ENCODE measurements around the gene GAK. TPM values are rescaled to one million over a fixed set of nuclear protein-coding genes. Genes with fewer than 3 reads are reported as not detected.

The GAK gene
- total RNA-seq, 2 donors from 2014 or later, result 38.1 to 43.2 TPM

DNA sequence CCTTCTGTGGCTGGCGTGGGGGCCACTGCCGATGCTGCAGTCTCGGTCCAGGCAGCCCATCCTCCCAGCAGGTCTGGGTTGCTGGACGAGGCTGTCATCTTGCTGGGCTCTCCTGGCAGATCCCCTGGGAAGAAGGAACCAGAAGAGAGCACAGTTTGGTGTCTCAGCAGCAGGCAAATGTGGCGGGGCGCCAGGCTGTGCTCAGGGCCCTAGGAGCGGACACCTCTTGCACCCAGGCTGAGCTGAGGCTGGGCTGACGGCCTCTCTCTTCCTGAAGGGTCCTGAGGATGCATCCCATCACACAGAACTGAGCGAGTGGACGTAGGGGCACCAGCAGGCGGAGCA lies 67.0 kb downstream of the GAK start:
- ATAC-seq (no peak), DNase-seq (no peak)
- intact Hi-C loops (cut with DNase I), result no loop called here

DNA sequence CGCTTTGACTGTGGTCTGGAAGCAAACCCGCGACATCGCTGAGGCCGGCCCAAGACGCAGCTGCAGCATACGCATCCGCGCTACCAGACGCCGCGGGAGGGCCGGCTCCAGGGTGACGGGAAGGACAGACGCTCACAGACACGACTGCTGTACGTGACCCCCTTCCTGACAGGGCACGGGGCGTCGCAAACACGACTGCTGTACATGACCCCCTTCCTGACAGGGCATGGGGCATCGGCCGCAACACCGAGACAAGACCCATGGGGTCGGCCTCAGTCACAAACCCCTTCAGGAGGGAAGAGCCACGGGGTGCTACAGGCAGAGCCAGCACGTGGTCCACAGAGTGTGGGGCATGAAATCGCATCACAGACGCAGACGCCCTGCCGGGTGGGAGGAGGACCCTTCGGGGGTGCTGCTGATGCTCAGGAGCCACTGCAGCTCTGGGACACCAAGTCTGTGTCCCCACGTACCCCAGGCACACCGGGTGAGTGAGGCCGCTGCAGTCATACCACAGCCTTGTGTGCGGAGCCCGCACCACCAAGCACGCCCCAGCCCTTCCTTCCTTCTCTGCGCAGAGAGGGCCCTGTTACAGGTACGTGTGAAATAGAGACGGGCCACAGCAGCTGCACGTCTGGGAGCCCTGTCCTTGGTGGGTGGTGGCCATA lies 67.5 kb downstream of the GAK start:
- intact Hi-C loops (cut with DNase I), result no loop called here
- ATAC-seq (no peak), DNase-seq (no peak)

DNA sequence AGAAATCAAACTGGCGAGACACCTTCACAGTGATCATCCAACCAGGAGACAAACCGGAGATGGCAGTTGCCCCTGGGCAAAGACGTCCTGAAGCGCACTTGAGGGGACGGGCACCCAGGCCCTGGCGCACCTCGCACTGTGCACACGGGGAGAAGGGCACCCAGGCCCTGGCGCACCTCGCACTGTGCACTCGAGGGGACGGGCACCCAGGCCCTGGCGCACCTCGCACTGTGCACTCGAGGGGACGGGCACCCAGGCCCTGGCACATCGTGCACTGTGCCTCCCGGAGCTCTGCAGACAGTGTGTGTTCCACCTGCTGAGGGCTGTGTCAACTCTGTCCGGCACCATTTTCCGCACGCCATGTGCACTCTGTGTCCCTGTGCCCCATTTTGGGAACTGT lies 71.6 kb downstream of the GAK start:
- intact Hi-C loops (cut with DNase I), result no loop called here
- DNase-seq, result peak; percentile 7

DNA sequence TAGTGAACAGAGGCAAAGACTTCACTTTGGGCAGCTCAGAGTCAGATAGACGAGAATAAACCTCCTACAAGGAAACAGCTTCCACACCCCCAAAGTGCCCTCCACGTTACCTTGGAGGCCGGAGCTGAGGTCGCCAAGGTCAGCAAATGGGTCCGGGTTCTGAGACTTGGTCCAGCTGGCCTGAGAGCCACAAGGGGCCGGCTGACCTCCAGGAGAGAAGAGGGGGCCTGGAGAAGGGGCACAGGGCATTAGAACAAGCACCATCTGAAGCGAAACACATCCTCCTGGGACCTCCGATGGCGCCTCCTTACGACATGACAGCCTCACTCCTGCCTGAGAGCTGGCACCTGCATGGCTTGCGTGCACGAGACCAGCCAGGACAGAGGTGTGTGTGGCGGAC lies 72.6 kb downstream of the GAK start:
- DNase-seq (peak; percentile 2), ATAC-seq (no peak)
- intact Hi-C loops (cut with DNase I), result no loop called here

More for the DNA sequence above, 71.6 kb downstream of the GAK start:
- no peak for ATAC-seq

DNA sequence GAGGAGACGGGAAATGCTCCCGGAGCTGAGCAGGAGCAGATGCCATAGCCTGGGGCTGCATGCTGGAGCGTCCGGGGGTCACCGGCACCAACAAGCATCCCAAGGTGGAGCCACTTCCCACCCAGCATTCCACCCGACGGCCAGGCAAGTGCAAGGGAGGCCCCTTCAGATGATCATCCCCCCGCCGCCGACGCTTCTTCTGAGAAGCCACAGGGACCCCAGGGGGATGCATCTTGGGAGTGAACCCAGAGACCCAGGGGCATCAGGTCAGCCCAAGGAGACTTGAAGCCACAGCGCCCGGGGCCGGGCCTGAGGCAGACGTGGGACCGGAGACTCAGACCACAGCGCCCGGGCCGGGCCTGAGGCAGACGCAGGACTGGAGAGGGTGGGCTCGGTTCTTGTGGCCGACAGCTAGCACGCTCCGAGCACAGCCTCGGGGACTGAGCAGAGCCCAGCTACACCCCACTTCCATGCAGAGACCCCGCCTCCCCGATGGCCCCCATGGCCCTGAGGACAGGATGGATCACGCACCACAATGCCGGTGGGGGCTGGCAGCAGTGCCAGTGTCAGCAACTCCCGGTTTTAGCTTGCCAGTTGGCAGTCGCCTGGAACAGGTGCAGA lies 73.2 kb downstream of the GAK start:
- DNase-seq (no peak), ATAC-seq (no peak)
- intact Hi-C loops (cut with DNase I), result no loop called here

DNA sequence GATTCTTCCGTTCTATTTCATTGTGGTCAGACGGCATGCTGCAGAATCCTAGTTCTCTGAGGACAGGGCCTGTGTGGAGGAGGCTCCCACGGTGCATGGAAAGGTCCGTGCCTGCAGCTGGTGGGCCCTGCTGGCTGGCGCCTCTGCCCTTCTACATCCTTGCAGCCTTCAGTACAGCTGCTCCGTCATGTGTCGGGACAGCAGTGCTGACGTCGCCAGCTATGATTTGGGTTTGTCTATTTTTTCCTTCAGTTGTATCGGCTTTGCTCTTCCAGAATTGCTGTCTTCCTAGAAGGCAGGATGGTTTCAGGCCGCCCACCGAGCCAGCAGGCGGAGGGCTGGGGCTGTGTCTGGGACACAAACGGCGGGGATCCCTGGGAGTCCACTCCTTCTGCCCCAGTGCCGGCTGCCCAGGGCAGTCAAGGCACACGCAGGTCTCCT lies 74.1 kb downstream of the GAK start:
- no peak for ATAC-seq
- intact Hi-C loops (cut with DNase I), result no loop called here
- no peak for DNase-seq

DNA sequence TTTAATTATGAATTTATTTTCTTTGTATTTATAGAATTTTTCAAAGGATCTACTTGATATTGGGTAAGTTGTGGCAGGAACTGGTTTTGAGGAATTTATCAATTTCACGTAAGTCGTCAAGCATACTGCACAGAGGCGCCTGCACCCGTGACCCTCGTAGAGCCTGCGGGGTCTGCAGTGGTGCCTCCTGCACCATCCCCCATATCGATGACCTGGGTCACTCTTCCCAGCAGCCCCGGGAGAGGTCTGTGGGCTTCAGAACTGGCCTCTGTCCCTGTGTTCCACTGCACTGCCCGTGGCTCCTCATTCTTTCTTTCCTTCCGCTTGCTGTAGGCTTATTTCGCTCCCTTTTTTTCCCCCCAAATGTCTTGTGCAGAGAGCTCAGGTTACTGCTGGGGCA lies 74.7 kb downstream of the GAK start:
- ATAC-seq (no peak), DNase-seq (peak; percentile 5)
- intact Hi-C loops (cut with DNase I), result no loop called here

DNA sequence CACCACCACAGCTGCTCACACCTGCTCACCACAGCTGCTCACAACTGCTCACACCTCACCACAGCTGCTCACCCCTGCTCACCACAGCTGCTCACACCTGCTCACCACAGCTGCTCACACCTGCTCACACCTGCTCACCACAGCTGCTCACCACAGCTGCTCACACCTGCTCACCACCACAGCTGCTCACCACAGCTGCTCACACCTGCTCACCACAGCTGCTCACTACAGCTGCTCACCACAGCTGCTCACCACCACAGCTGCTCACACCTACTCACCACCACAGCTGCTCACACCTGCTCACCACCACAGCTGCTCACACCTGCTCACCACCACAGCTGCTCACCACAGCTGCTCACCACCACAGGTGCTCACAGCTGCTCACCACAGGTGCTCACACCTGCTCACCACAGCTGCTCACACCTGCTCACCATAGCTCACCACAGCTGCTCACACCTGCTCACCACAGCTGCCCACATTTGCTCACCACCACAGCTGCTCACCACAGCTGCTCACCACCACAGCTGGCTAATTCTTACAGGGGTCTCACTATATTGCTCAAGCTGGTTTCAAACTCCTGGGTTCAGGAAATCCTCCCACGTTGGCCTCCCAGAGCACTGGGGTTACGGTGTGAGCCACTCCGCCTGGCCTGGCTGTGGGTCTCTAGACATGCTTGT lies 75.8 kb downstream of the GAK start:
- ATAC-seq (no peak), DNase-seq (peak; percentile 6)
- intact Hi-C loops (cut with DNase I), result no loop called here

DNA sequence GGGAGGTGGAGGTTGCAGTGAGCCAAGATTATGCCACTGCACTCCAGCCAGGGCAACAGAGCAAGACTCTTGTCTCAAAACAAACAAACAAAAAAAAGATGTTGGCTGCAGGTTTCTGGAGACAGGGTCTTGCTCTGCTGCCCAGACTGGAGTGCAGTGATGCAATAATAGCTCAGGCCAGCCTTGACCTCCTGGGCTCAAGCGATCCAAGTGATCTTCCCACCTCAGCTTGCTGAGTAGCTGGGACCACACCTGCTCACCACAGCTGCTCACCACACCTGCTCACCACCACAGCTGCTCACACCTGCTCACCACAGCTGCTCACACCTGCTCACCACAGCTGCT lies 76.3 kb downstream of the GAK start:
- DNase-seq, result no peak
- intact Hi-C loops (cut with DNase I), result no loop called here
- no peak for ATAC-seq

DNA sequence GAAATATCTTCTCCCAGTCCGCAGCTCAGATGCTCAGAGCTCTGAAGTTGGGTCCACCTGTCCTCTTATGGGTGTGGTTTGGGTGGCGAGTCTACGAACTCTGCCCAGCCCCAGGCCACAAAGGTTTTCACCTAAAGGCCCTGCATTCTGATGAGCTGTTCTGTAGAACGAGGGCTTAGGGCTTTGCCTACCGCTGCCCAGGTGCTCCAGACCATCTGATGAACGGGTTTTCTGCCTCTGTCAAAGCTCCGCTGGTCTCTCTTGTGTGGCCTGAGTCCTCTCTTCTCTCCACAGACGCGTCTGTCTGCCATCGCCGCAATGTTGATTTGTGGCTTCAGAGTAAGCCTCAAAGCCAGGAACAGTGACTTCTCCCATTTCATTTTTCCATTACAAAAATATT lies 77.8 kb downstream of the GAK start:
- no peak for DNase-seq
- intact Hi-C loops (cut with DNase I), result no loop called here
- ATAC-seq, result no peak

DNA sequence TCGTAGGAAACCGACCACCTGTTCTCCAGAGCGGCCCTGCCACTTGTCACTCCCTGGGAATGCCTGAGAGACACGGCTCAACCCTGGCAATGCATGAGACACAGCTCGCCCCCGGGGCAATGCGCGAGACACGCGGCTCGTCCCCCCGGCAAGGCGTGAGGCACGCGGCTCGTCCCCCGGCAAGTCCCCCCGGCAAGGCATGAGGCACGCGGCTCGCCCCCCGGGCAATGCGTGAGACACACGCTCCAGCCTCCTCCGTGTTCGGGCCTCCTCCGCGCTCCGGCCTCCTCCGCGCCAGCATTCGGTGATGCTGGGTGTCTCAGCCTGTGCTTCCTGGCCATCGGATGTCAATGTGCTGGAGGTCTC lies 78.7 kb downstream of the GAK start:
- peak; percentile 11 for DNase-seq
- intact Hi-C loops (cut with DNase I), result no loop called here
- no peak for ATAC-seq

DNA sequence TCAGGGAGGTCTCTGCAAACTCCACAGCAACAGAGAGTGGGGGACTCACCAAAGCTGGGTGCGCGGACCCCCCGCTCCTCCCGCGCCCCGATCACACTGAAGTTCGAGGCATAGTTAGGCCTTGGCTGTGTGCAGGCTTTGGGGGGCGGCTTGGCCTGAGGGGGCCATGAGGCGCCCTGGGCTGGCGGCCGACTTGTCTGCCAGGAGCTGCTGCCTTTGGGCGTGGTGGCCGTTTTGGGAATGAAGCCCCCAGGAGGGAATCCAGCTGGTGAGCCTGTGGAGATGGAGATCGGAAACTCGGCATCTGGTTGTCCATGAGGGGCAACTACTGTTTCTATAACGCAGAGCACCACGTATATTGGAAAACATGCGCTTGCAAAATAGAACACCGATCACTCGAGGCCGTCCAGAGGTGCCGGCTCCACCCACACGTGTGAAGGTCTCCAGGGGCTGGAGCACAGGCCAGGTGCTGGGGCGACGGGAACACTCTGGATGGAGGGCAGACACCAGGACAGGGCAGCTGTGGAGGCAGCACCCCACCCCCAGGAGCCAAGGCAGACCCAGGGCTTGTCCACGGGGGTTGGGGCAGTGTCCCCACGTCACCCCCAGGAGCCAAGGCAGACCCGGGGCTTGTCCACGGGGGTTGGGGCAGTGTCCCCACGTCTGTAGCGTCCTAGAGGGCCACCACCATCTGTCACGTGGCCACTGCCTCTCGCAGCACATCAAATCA lies 80.2 kb downstream of the GAK start:
- DNase-seq, result peak; percentile 19
- intact Hi-C loops (cut with DNase I), result no loop called here
- ATAC-seq, result no peak

DNA sequence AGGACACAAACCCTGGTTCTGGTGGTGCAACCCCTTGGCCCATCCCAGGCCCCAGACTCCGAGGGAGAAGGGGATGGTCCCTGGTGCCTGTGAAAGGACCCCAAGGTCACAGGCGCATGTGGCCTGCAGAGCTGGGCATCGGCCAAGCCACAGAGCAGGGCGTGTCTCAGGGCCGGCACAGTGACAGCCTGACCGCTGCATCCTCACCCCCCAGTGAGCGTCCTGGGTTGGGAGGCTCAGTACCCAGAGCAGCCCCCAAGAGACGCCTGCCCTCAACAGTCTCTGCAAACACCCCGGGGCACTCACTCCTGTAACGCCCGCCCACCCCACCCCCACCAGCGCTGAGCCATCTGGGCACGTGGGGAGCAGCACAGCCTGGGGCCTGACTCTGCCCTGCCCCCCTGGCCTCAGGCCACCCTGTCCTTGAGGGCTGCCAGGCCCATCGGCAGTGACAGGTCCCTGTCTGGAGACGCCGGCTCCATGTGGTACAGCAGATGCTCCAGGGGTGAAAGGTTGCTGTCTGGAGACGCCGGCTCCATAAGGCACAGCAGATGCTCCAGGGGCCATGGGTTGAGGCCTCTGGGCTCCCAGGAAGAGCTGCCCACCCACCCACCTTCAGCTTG lies 81.7 kb downstream of the GAK start:
- intact Hi-C loops (cut with DNase I), result no loop called here
- DNase-seq (peak; percentile 9), ATAC-seq (no peak)

DNA sequence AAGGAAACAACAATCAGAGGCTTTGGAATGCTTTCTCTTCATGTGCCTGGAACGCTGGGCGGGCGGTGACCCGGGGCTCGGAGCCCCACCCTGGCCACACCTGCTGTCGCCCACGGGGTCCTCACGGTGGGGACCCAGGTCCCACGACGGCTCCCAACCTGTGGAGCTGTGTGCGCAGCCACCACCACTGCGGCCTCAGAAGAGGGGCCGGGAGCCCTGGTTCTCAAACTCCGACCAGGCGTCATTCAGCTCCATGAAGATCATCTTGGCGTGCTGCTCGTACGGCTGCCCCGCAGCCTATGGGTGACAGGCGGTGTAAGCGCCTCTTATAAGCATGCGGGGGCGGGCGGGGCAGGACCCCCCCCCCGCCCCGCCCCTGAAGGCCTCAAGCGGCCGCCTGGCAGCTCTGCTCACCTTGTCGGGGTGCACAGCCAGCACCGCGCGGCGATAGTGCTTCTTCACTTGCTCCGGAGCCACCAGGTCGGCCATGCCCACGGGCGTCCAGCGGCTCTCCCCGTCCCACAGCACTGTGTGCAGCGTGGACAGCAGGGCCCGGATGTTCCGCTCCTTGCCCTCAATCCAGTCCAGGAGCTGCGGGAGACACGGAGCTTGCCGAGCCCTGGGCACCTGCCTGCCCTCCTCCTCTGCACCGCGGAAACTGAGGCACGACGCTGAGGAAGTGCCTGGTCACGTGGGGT lies 82.5 kb downstream of the GAK start:
- DNase-seq (peak; percentile 18), ATAC-seq (no peak)
- intact Hi-C loops (cut with DNase I), result no loop called here

DNA sequence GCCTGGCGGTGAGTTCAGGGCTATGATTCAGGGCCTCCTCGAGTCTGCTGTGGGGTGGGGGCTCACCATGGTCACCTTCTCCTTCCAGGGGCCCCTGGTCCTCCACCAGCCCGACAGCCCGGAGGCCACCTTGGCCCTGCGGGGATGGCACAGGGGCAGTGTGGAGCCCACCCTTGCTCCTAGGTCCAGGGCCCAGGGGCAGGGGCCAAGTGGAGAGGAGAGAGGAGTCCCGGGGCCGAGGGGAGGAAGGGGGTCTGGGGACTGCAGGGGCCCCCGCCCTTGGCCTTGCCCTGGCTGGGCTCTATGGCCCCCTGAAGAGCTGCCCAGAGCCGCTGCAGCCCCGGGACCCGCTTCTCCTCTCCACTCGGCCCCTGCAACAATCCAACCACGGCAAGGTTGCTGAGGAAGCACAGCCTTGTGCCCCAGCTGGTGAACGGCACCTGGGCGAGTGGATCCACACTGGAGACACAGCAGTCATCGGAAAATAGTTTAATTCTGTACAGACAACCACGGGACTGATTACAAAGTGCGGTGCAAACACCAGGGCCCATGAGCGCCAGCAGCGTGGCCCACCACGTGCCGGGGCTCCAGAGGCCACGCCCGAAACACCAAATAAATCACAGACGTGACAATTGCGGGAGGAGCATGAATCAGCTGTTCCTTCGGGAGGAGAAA lies 83.2 kb downstream of the GAK start:
- peak; percentile 11 for DNase-seq
- no peak for ATAC-seq
- intact Hi-C loops (cut with DNase I), result no loop called here

DNA sequence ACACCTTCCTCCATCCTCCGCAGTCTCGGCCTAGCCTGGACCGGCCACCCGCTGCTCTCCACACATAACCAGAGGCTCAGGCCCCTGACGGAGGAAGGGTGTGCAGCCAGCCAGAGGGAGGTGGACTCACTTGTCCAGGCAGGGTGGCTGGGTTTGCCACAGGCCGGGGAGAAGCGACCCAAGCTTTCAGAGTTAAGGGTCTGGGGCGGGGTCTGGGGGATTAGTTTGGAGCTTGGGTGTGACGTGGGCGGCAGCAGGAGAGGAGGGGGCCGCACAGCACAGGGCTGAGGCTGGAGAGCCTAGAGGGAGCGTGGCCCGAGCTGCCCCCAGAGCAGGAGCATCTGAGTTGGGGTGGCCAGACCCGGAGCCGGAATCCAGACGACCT lies 83.8 kb downstream of the GAK start:
- no peak for ATAC-seq
- peak; percentile 11 for DNase-seq
- intact Hi-C loops (cut with DNase I), result no loop called here

DNA sequence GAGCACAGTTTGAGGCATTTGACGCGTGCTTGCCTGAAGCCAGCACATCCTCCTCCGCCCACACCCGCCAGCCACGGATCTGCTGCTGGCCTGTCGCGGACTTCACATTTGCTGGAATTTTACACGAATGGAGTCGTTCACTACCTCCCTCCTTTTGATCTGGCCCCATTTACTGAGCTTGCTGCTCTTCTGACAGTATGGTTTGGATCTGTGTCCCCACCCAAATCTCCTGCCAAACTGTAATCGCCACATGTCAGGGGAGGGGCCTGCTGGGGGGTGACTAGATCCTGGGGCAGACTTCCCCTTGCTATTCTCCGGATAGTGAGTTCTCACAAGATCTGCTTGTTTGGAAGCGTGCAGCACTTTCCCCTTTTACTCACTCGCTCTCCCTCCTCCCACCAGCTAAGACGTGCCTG lies 86.3 kb downstream of the GAK start:
- DNase-seq (peak; percentile 16), ATAC-seq (no peak)
- intact Hi-C loops (cut with DNase I), result no loop called here

DNA sequence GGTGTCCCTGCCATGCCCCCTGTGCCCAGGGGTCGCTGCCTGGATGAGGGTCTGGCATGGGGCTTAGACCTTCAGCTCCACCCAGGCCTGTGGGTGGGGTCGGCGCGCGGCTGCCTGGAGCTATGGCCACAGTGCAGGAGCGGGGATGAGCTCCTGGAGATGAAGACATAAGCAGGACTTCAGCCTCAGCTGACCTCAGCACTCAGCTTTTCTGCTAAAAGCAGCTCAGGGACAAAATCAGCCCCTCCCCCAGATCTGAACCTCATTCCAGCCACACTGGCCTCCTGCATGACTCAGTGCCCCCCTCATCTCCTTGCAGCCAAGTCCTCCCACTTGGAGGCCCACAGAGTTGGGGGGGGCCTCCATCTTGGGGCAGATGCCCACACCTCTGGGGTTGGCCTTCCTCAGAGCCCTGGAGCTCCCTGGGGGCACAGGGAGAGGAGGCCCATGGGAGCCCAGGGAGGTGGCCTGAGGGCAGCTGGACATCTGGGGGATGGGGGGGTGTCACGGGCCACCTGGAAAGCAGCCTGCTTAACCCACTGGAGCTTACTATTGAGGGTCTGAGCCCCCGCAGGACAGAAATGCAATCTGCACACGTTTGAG lies 86.8 kb downstream of the GAK start:
- DNase-seq (peak; percentile 6), ATAC-seq (peak in 1 of 2 donors; percentile 7)
- intact Hi-C loops (cut with DNase I), result no loop called here

Measured in left cardiac atrium (tissue), 4 donors.